Measurements from ENCODE around the gene CHID1.

Gene CHID1

DNA sequence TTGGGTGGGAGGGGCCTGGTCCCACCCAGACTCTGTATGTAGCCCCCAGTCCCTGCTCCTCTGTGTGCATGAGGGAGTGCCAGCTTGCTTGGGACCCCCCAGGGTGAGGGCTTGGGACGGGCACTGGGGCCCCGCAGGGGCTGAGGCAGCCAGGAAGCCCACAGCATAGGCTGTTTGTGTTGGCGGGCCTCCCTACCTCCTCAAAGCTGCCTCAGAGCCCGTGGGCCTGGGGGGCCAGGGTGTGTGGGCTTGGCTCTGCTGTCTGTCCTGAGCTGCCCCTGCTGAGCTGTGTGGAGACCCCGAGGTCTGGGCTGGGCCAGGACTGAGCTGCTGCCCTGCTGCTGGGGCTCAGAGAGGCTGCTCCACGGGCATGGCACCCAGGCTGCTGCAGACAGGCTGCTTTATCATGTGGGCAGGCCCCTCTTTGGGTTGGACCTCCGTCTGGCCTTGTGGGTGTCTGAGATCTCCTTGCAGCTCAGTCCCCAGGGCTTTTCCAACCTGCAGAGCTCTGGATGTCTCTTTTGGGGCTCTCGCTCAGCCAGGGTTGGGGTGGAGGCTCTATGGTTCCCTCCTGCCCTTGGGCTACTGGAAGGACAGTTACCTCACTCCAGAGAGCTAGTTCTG, 64.6 kb downstream of the CHID1 start:
- Histone ChIP-seq H3K79me1 (ENCODE audit: low read length) (peaks cover 13% of the 10 kb centered on the region), H3K9ac (ENCODE audit: low read length) (no peak overlapping the region), H2AFZ (ENCODE audit: insufficient read depth, low read length, poor library complexity) (no peak overlapping the region), H3K4me3 (ENCODE audit: low read depth, low read length) (no peak overlapping the region), H3K14ac (ENCODE audit: low read length) (no peak overlapping the region), H3K27me3 (ENCODE audit: insufficient read depth, low read length) (peaks cover 13% of the 10 kb centered on the region), H4K12ac (ENCODE audit: low read depth, low read length) (no peak overlapping the region), H3K4me1 (ENCODE audit: control insufficient read depth in 1 of 2, insufficient read depth in 2 of 2, low read length in 2 of 2) (peaks cover 28 to 38% of the 10 kb centered on the region in 2 experiments), H3K18ac (ENCODE audit: low read length) (no peak overlapping the region), H4K91ac (ENCODE audit: low read depth, low read length) (no peak overlapping the region), H2AK5ac (ENCODE audit: low read length) (peak overlapping the region; percentile 41), H3K4me2 (ENCODE audit: low read length) (no peak overlapping the region), H3K9me3 (ENCODE audit: insufficient read depth, low read depth, low read length) (no peaks in the 10 kb centered on the region), H3K23ac (ENCODE audit: low read length) (no peak overlapping the region), H3K79me2 (ENCODE audit: control insufficient read depth, insufficient read depth, low read length, poor library complexity) (peaks cover 10% of the 10 kb centered on the region), H3K27ac (ENCODE audit: low read depth, low read length) (no peak overlapping the region), H3K36me3 (ENCODE audit: control insufficient read depth in 1 of 2, insufficient read depth in 2 of 2, low read length in 2 of 2) (peaks cover 2 to 4% of the 10 kb centered on the region in 2 experiments), H2BK5ac (ENCODE audit: low read depth, low read length, poor library complexity) (no peak overlapping the region), H2BK12ac (ENCODE audit: low read length) (no peak overlapping the region), H4K8ac (ENCODE audit: low read depth, low read length) (no peak overlapping the region), H2BK120ac (ENCODE audit: insufficient read depth, low read length, poor library complexity) (no peak overlapping the region), H3K4ac (ENCODE audit: low read depth, low read length) (no peak overlapping the region)
- no peak for DNase-seq
- no CpG with 5 or more reads among the region's 8 CpGs for WGBS (ENCODE audit: extremely low coverage, insufficient coverage, insufficient read length)

DNA sequence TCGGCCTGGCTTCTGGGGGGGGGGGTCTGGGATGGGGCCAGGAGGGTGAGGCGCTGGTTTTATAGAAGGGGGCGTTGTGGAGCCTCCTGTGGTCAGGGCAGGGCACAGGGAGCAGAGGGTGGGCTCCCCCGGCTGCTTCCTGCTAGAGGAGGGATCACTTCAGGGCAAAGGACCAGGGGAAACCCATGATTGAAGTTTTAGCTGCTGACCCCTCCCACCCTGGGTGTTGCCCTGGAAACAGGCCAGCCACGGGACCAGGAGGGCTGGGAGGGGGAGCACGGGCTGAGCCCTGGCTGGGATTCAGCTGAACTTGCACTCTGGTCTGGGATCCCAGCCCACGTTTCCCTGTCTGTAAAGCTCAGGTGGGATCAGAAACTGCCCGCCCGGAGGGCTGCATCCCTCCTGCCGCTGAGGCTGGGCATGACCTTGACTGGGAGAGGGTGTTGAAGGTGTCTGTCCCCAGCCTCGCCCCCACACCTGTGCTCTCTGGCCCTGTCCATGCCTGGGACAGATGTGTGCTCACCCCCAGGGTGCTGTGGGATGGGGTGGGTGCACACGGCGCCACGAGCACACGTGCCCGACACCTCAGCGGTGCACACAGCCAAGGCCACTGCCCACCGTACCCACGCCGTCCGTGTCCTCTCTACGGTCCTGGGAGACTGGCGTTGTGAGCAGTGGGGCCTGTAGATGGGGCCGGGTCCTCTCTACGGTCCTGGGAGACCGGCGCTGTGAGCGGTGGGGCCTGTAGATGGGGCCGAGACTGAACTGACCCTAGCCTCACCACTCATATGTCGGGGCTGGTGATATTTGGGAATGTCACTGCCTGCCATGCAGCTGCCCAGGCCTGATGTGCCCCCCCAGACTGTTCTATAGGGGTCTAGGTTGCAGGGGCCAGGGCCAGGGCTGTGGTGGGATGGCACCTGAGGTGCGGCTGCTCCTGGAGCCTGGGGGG, 65.6 kb downstream of the CHID1 start:
- no CpG with 5 or more reads among the region's 31 CpGs for WGBS (ENCODE audit: extremely low coverage, insufficient coverage, insufficient read length)
- DNase-seq, result peak in 1 of 2 donors; percentile 31
- H3K18ac ChIP-seq (ENCODE audit: low read length), result peak overlapping the region; percentile 2
- H2BK120ac ChIP-seq (ENCODE audit: insufficient read depth, low read length, poor library complexity), result no peak overlapping the region
- no peak overlapping the region for H2AFZ ChIP-seq (ENCODE audit: insufficient read depth, low read length, poor library complexity)
- H2BK5ac ChIP-seq (ENCODE audit: low read depth, low read length, poor library complexity), result no peak overlapping the region
- no peak overlapping the region for H2BK12ac ChIP-seq (ENCODE audit: low read length)
- no peak overlapping the region for H3K23ac ChIP-seq (ENCODE audit: low read length)
- H3K79me2 ChIP-seq (ENCODE audit: control insufficient read depth, insufficient read depth, low read length, poor library complexity), result peaks cover 10% of the 10 kb centered on the region
- no peak overlapping the region for H4K8ac ChIP-seq (ENCODE audit: low read depth, low read length)
- no peak overlapping the region for H4K12ac ChIP-seq (ENCODE audit: low read depth, low read length)
- peak overlapping the region; percentile 88 for H3K4me2 ChIP-seq (ENCODE audit: low read length)
- no peak overlapping the region for H3K9ac ChIP-seq (ENCODE audit: low read length)
- H3K4me1 ChIP-seq (ENCODE audit: control insufficient read depth in 1 of 2, insufficient read depth in 2 of 2, low read length in 2 of 2), result peaks cover 23 to 35% of the 10 kb centered on the region in 2 experiments
- no peak overlapping the region for H3K4ac ChIP-seq (ENCODE audit: low read depth, low read length)
- no peak overlapping the region for H2AK5ac ChIP-seq (ENCODE audit: low read length)
- H3K4me3 ChIP-seq (ENCODE audit: low read depth, low read length), result no peak overlapping the region
- H3K27ac ChIP-seq (ENCODE audit: low read depth, low read length), result peak overlapping the region; percentile 92
- H4K91ac ChIP-seq (ENCODE audit: low read depth, low read length), result peak overlapping the region; percentile 37
- peaks cover 3% of the 10 kb centered on the region for H3K27me3 ChIP-seq (ENCODE audit: insufficient read depth, low read length)
- no peak overlapping the region for H3K14ac ChIP-seq (ENCODE audit: low read length)
- peaks cover 13% of the 10 kb centered on the region for H3K79me1 ChIP-seq (ENCODE audit: low read length)
- H3K36me3 ChIP-seq (ENCODE audit: control insufficient read depth in 1 of 2, insufficient read depth in 2 of 2, low read length in 2 of 2), result peaks cover 12 to 14% of the 10 kb centered on the region in 2 experiments
- H3K9me3 ChIP-seq (ENCODE audit: insufficient read depth, low read depth, low read length), result no peaks in the 10 kb centered on the region

DNA sequence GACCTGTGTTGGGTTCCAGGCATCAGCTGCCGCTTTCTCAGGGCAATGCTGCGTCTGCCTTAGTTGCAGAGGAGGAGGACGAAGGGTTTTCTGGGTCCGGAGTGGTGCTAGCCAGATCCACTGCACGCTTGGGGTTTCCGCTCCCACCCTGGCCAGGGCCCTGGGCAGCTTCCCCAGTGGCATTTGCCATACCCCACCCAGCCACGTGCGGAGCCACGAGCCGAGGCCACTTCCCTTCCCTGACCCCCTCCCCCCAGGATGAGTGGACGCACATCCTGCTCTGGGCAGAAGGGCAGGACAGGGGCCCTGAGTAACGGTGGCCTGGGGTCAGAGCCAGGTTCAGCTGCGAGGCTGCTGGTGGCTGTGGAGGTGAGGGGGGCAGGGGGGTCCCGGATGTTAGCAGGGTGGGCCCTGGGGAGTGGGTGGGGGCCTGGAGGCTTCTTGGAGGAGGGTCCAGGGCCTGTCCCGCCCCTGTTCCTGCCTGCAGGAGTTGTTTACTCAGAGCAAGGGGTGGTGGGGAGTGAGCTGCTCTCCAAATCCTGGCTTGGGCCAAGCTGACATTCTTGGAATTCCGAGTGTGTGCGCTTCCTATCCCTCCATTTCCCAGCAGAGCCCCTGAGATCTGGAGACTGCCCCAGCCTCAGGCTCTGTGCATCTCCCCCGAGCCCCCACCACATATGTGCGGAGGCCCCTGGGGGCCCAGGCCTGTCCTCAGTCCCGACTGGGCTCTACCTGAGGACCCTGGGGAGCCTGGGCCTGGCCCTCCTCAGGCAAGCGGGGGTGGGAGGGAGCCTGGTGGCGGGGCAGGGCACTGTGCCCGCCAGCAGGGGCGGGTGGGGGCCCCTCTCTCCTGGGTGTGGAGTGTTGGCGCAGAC, 66.6 kb downstream of the CHID1 start:
- H3K79me2 ChIP-seq (ENCODE audit: control insufficient read depth, insufficient read depth, low read length, poor library complexity), result peaks cover 10% of the 10 kb centered on the region
- H3K79me1 ChIP-seq (ENCODE audit: low read length), result peaks cover 13% of the 10 kb centered on the region
- peak overlapping the region; percentile 74 for H4K91ac ChIP-seq (ENCODE audit: low read depth, low read length)
- H3K4me2 ChIP-seq (ENCODE audit: low read length), result peak overlapping the region; percentile 88
- H3K4me3 ChIP-seq (ENCODE audit: low read depth, low read length), result peak overlapping the region; percentile 46
- H3K36me3 ChIP-seq (ENCODE audit: control insufficient read depth in 1 of 2, insufficient read depth in 2 of 2, low read length in 2 of 2), result peaks cover 21 to 23% of the 10 kb centered on the region in 2 experiments
- peak overlapping the region; percentile 92 for H3K27ac ChIP-seq (ENCODE audit: low read depth, low read length)
- WGBS (ENCODE audit: extremely low coverage, insufficient coverage, insufficient read length), result no CpG with 5 or more reads among the region's 25 CpGs
- H4K8ac ChIP-seq (ENCODE audit: low read depth, low read length), result peak overlapping the region; percentile 11
- H3K18ac ChIP-seq (ENCODE audit: low read length), result no peak overlapping the region
- DNase-seq, result peak in 1 of 2 donors; percentile 41
- H2BK120ac ChIP-seq (ENCODE audit: insufficient read depth, low read length, poor library complexity), result no peak overlapping the region
- peaks cover 23 to 31% of the 10 kb centered on the region in 2 experiments for H3K4me1 ChIP-seq (ENCODE audit: control insufficient read depth in 1 of 2, insufficient read depth in 2 of 2, low read length in 2 of 2)
- no peak overlapping the region for H3K4ac ChIP-seq (ENCODE audit: low read depth, low read length)
- peak overlapping the region; percentile 13 for H4K12ac ChIP-seq (ENCODE audit: low read depth, low read length)
- no peak overlapping the region for H3K23ac ChIP-seq (ENCODE audit: low read length)
- no peak overlapping the region for H2AFZ ChIP-seq (ENCODE audit: insufficient read depth, low read length, poor library complexity)
- H2AK5ac ChIP-seq (ENCODE audit: low read length), result no peak overlapping the region
- peak overlapping the region; percentile 7 for H2BK5ac ChIP-seq (ENCODE audit: low read depth, low read length, poor library complexity)
- no peaks in the 10 kb centered on the region for H3K9me3 ChIP-seq (ENCODE audit: insufficient read depth, low read depth, low read length)
- H3K9ac ChIP-seq (ENCODE audit: low read length), result no peak overlapping the region
- H2BK12ac ChIP-seq (ENCODE audit: low read length), result no peak overlapping the region
- no peaks in the 10 kb centered on the region for H3K27me3 ChIP-seq (ENCODE audit: insufficient read depth, low read length)
- peak overlapping the region; percentile 26 for H3K14ac ChIP-seq (ENCODE audit: low read length)
